Type B pancreatic cell (in vitro differentiated cells): ENCODE results near the gene PPFIA1. TPM values are rescaled to one million over a fixed set of nuclear protein-coding genes. Genes with fewer than 3 reads are reported as not detected.

Source experiments
- DNase-seq: peaks from one replicate; pipeline ENCODE4 v3.0.0; 2021; ENCODE audit warnings: mixed read lengths; ENCODE audit not compliant: unreplicated experiment; ENCODE audit errors: extremely low spot score
- H3K27ac Mint-ChIP-seq: 2 replicates; pipeline ENCODE4 v1.8.0; 2021; ENCODE audit warnings: mild to moderate bottlenecking, mixed read lengths
- H3K27me3 Mint-ChIP-seq: 2 replicates; pipeline ENCODE4 v1.8.0; 2021; ENCODE audit warnings: mixed read lengths
- H3K36me3 Mint-ChIP-seq: 2 replicates; pipeline ENCODE4 v1.8.0; 2021; ENCODE audit warnings: mixed read lengths
- H3K4me1 Mint-ChIP-seq: one replicate; pipeline ENCODE4 v1.8.0; 2021; ENCODE audit warnings: mixed read lengths; ENCODE audit not compliant: unreplicated experiment
- H3K4me3 Mint-ChIP-seq: 2 replicates; pipeline ENCODE4 v1.8.0; 2021; ENCODE audit warnings: mild to moderate bottlenecking, mixed read lengths
- H3K9me3 Mint-ChIP-seq: 2 replicates; pipeline ENCODE4 v1.8.0; 2021; ENCODE audit warnings: mixed read lengths
- total RNA-seq: library from RNA; stranded (reverse); gene quantifications from 2 replicates; pipeline ENCODE4 v1.2.1, GENCODE V29; 2021; ENCODE audit warnings: low replicate concordance
- TF ChIP-seq, protein P1 (sequence below): fragments of 200-600 bp; sonication (generic); conservative IDR thresholded peaks from 2 replicates; pipeline ENCODE4 v1.5.0; 2021; ENCODE audit warnings: antibody characterized with exemption, mild to moderate bottlenecking

The PPFIA1 gene
- total RNA-seq, 1 donor from 2014 or later = 57.0 TPM

DNA sequence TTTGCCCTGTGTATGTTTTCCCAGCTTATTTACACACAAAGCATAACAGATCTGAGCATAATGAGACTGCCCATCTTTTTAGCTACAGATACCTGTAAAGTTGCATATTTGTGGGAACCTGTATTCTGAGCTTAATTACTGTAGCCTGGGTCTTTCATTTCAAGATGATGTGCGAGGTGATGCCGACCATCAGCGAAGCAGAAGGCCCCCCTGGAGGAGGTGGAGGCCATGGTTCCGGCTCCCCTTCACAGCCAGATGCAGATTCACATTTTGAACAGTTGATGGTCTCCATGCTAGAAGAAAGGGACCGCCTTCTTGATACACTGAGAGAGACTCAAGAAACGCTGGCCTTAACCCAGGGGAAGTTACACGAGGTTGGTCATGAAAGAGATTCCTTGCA lies 1.5 kb downstream of the PPFIA1 start:
- peaks cover 31% of the 10 kb centered on the region for H3K4me1 Mint-ChIP-seq
- H3K36me3 Mint-ChIP-seq = peaks cover 25% of the 10 kb centered on the region
- TF ChIP-seq, protein P1, sequence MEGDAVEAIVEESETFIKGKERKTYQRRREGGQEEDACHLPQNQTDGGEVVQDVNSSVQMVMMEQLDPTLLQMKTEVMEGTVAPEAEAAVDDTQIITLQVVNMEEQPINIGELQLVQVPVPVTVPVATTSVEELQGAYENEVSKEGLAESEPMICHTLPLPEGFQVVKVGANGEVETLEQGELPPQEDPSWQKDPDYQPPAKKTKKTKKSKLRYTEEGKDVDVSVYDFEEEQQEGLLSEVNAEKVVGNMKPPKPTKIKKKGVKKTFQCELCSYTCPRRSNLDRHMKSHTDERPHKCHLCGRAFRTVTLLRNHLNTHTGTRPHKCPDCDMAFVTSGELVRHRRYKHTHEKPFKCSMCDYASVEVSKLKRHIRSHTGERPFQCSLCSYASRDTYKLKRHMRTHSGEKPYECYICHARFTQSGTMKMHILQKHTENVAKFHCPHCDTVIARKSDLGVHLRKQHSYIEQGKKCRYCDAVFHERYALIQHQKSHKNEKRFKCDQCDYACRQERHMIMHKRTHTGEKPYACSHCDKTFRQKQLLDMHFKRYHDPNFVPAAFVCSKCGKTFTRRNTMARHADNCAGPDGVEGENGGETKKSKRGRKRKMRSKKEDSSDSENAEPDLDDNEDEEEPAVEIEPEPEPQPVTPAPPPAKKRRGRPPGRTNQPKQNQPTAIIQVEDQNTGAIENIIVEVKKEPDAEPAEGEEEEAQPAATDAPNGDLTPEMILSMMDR = no peak
- no peaks in the 10 kb centered on the region for H3K9me3 Mint-ChIP-seq
- peaks cover 22% of the 10 kb centered on the region for H3K27me3 Mint-ChIP-seq
- no peak for DNase-seq
- peak overlapping the region; percentile 93 for H3K4me3 Mint-ChIP-seq
- H3K27ac Mint-ChIP-seq = peak overlapping the region; percentile 72

DNA sequence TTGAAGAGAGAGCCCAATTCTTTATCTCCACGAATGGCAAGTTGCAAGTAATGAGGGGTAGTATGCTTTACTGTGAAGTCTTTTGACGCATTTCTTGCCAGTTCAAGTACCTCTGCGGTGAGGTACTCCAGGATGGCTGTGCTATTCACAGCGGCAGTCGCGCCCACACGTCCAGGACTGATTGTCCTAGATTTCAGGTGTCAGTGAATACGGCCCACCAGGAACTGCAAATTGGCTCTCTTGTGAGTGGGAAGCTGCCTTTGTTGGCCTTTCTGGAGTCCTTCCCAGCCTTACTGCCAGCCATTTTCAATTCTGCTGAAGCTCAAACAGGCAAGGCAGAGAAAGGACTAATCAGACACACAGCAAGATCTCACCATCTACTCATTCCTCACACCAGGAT lies 8.5 kb downstream of the PPFIA1 start:
- Mint-ChIP-seq H3K36me3 (peaks cover 60% of the 10 kb centered on the region), H3K4me1 (peaks cover 20% of the 10 kb centered on the region), H3K4me3 (no peak overlapping the region), H3K27me3 (no peaks in the 10 kb centered on the region), H3K9me3 (no peaks in the 10 kb centered on the region), H3K27ac (no peak overlapping the region)
- no peak for DNase-seq
- TF ChIP-seq, protein P1 = no peak

DNA sequence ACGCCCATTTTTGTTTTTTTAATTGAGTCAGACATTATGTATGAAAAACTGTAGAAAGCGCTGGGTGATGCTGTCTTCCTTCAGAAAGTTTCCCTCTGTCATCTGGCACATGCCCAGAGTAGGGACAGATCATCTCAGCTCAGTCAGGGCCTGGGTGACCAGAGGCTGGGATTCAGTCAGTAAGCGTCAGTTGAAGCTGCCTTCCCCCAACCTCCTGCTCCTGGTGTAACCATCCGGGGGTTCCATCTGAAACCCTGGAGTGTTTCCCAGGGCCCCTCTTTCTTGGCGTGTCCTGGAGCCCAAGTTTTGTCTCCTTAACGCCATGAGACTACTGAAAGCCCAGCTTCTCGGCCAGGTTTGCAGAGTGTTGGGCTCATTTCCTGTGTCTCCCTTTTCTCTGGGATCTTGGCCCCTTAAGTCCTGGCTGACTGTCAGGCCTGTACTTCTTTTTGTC lies 10.7 kb downstream of the PPFIA1 start:
- Mint-ChIP-seq H3K4me3 (no peak overlapping the region), H3K27ac (no peak overlapping the region), H3K27me3 (no peaks in the 10 kb centered on the region), H3K4me1 (peaks cover 7% of the 10 kb centered on the region), H3K9me3 (no peaks in the 10 kb centered on the region), H3K36me3 (peaks cover 50% of the 10 kb centered on the region)
- no peak for DNase-seq
- TF ChIP-seq, protein P1 = no peak

DNA sequence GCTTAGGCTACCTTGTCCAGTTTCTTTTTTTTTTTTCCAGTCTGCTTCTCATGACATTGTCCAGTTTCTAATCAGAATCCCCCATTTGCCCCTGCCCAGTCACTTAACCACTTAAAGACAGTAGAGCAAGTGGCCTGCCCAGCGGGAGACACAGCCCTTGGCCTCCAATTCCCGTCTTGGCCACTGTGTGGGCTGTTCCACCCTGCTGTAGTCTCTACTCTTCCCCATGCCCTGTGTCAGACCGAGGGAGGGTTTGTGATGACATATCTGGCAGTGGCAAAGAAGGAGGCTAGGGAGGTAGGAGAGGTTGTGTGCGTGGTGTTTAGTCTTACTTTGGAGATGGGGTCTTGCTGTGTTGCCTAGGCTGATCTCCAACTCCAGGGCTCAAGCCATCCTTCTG lies 11.5 kb downstream of the PPFIA1 start:
- H3K9me3 Mint-ChIP-seq = no peaks in the 10 kb centered on the region
- no peak overlapping the region for H3K27ac Mint-ChIP-seq
- H3K4me3 Mint-ChIP-seq = no peak overlapping the region
- peaks cover 47% of the 10 kb centered on the region for H3K36me3 Mint-ChIP-seq
- H3K27me3 Mint-ChIP-seq = no peaks in the 10 kb centered on the region
- TF ChIP-seq, protein P1 = no peak
- DNase-seq = no peak
- peaks cover 7% of the 10 kb centered on the region for H3K4me1 Mint-ChIP-seq

DNA sequence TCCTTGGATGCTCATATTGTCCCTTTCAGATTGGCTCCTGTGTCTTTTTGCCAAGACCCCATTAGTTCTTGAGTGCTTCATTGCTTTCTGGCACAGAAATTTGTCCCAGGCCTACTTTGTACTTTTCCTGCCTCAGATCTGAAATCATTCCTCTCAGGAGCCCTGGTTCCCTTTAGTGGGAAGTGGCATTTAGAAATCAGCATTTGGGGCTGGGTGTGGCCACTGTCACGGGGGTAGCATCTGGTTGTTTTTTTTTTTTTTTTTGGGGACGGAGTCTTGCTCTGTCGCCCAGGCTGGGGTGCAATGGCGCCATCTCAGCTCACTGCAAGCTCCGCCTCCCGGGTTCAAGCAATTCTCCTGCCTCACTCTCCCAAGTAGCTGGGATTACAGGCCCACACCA lies 18.2 kb downstream of the PPFIA1 start:
- Mint-ChIP-seq H3K4me3 (no peak overlapping the region), H3K4me1 (no peaks in the 10 kb centered on the region), H3K9me3 (no peaks in the 10 kb centered on the region), H3K27ac (no peak overlapping the region), H3K36me3 (peaks cover 34% of the 10 kb centered on the region), H3K27me3 (no peaks in the 10 kb centered on the region)
- DNase-seq = no peak
- TF ChIP-seq, protein P1 = no peak

DNA sequence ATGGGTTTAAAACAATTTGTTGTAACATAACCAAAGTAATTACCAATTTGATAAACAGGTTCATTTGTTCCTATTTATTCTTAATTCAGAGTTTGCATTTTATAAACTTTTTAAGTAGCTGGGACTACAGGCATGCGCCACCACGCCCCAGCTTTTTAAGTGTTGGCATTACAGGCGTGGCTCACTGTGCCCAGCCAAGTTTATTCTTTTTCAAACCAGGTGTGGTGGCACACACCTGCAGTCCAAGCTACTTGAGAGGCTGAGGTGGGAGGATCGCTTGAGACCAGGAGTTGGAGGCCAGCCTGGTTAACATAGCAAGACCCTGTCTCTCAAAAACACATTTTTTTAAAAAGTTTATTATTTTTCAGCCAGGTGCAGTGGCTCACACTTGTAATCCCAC lies 19.1 kb downstream of the PPFIA1 start:
- H3K36me3 Mint-ChIP-seq = peaks cover 33% of the 10 kb centered on the region

More for the DNA sequence above, 19.1 kb downstream of the PPFIA1 start:
- Mint-ChIP-seq H3K4me3 (no peak overlapping the region), H3K4me1 (no peaks in the 10 kb centered on the region), H3K27me3 (no peaks in the 10 kb centered on the region), H3K9me3 (no peaks in the 10 kb centered on the region), H3K27ac (no peak overlapping the region)
- no peak for DNase-seq
- TF ChIP-seq, protein P1 = no peak
